Mucosa of rectum (tissue), 2 donors: ENCODE results near the gene HCAR1.
A peak's percentile ranks its signal among the peaks of the same experiment; 100 is the strongest.
"Not testable (repeated sequence)": the region's sequence is repeated elsewhere in the genome, so short reads cannot be mapped to it uniquely, and the experiment has no call there.

ENCODE experiments used
- H3K27ac ChIP-seq, 2 donors: one replicate each; pipeline ENCODE4 v1.7.0; 2013; ENCODE audit warnings: inconsistent platforms in 2 of 2, low read depth in 2 of 2, low read length in 2 of 2
- H3K27me3 ChIP-seq, 2 donors: one replicate each; pipeline ENCODE4 v1.7.0; 2013; ENCODE audit warnings: low read length in 2 of 2; ENCODE audit not compliant: control insufficient read depth in 2 of 2, insufficient read depth in 2 of 2
- H3K36me3 ChIP-seq, 2 donors: one replicate each; pipeline ENCODE4 v1.7.0; 2013; ENCODE audit warnings: low read length in 2 of 2; ENCODE audit not compliant: control insufficient read depth in 2 of 2, insufficient read depth in 2 of 2
- H3K4me1 ChIP-seq, 2 donors: one replicate each; pipeline ENCODE4 v1.7.0; 2013; ENCODE audit warnings: low read length in 2 of 2, mild to moderate bottlenecking in 1 of 2; ENCODE audit not compliant: control insufficient read depth in 2 of 2, insufficient read depth in 2 of 2
- H3K4me3 ChIP-seq, 2 donors: one replicate each; pipeline ENCODE4 v1.7.0; 2013; ENCODE audit warnings: low read length in 2 of 2
- H3K9ac ChIP-seq, 2 donors: one replicate each; pipeline ENCODE4 v1.7.0; 2013; ENCODE audit warnings: low read length in 2 of 2, low read depth in 1 of 2, mild to moderate bottlenecking in 1 of 2
- H3K9me3 ChIP-seq, 2 donors: one replicate each; pipeline ENCODE4 v1.7.0; 2013; ENCODE audit warnings: low read length in 2 of 2; ENCODE audit not compliant: control insufficient read depth in 2 of 2
- donor health status: healthy.
- donor health status: Normal muscosa, but diverticular disease.

The HCAR1 gene

GRCh38 chr12:122700038-122700710 lies 30.5 kb downstream of the HCAR1 start:
- not testable (repeated sequence) for H3K27me3 ChIP-seq, H3K36me3 ChIP-seq, H3K9me3 ChIP-seq, H3K27ac ChIP-seq, H3K9ac ChIP-seq, H3K4me3 ChIP-seq, H3K4me1 ChIP-seq

GRCh38 chr12:122696922-122697321 lies 33.7 kb downstream of the HCAR1 start:
- H3K9me3 ChIP-seq, H3K9ac ChIP-seq, H3K4me1 ChIP-seq, H3K36me3 ChIP-seq, H3K4me3 ChIP-seq, H3K27me3 ChIP-seq, H3K27ac ChIP-seq: not testable (repeated sequence)

GRCh38 chr12:122691566-122691965 lies 39.1 kb downstream of the HCAR1 start:
- Histone ChIP-seq H3K36me3 (no peaks in the 10 kb centered on the region), H3K4me3 (no peak overlapping the region), H3K9me3 (no peaks in the 10 kb centered on the region), H3K27ac (no peak overlapping the region), H3K4me1 (no peaks in the 10 kb centered on the region), H3K9ac (no peak overlapping the region), H3K27me3 (no peaks in the 10 kb centered on the region)

GRCh38 chr12:122688291-122688690 lies 42.4 kb downstream of the HCAR1 start:
- no peaks in the 10 kb centered on the region for H3K9me3 ChIP-seq
- no peaks in the 10 kb centered on the region for H3K4me1 ChIP-seq
- no peaks in the 10 kb centered on the region for H3K27me3 ChIP-seq
- H3K9ac ChIP-seq: no peak overlapping the region
- H3K36me3 ChIP-seq: no peaks in the 10 kb centered on the region
- H3K4me3 ChIP-seq: no peak overlapping the region
- peak overlapping the region in 1 of 2 donors; percentile 60 for H3K27ac ChIP-seq

GRCh38 chr12:122687086-122687485 lies 43.6 kb downstream of the HCAR1 start:
- H3K4me3 ChIP-seq: no peak overlapping the region
- no peak overlapping the region for H3K27ac ChIP-seq
- no peaks in the 10 kb centered on the region for H3K27me3 ChIP-seq
- no peaks in the 10 kb centered on the region for H3K9me3 ChIP-seq
- H3K4me1 ChIP-seq: no peaks in the 10 kb centered on the region
- no peaks in the 10 kb centered on the region for H3K36me3 ChIP-seq
- no peak overlapping the region for H3K9ac ChIP-seq

GRCh38 chr12:122686538-122686937 lies 44.1 kb downstream of the HCAR1 start:
- no peaks in the 10 kb centered on the region for H3K4me1 ChIP-seq
- H3K27me3 ChIP-seq: no peaks in the 10 kb centered on the region
- peaks cover 0 to 2% of the 10 kb centered on the region in 2 donors for H3K9me3 ChIP-seq
- no peak overlapping the region for H3K9ac ChIP-seq
- no peak overlapping the region for H3K27ac ChIP-seq
- H3K36me3 ChIP-seq: no peaks in the 10 kb centered on the region
- H3K4me3 ChIP-seq: no peak overlapping the region

GRCh38 chr12:122684297-122684813 lies 46.3 kb downstream of the HCAR1 start:
- no peaks in the 10 kb centered on the region for H3K36me3 ChIP-seq
- no peaks in the 10 kb centered on the region for H3K27me3 ChIP-seq
- H3K9ac ChIP-seq: no peak overlapping the region
- no peaks in the 10 kb centered on the region for H3K4me1 ChIP-seq
- no peak overlapping the region for H3K27ac ChIP-seq
- H3K9me3 ChIP-seq: peaks cover 0 to 2% of the 10 kb centered on the region in 2 donors
- H3K4me3 ChIP-seq: no peak overlapping the region

GRCh38 chr12:122681814-122682213 lies 48.8 kb downstream of the HCAR1 start:
- H3K4me3 ChIP-seq: no peak overlapping the region
- H3K27ac ChIP-seq: no peak overlapping the region
- H3K9me3 ChIP-seq: peaks cover 0 to 2% of the 10 kb centered on the region in 2 donors
- no peak overlapping the region for H3K9ac ChIP-seq
- no peaks in the 10 kb centered on the region for H3K36me3 ChIP-seq
- H3K27me3 ChIP-seq: no peaks in the 10 kb centered on the region
- no peaks in the 10 kb centered on the region for H3K4me1 ChIP-seq

GRCh38 chr12:122680989-122681388 lies 49.7 kb downstream of the HCAR1 start:
- not testable (repeated sequence) for H3K9ac ChIP-seq, H3K9me3 ChIP-seq, H3K4me3 ChIP-seq, H3K4me1 ChIP-seq, H3K36me3 ChIP-seq, H3K27ac ChIP-seq, H3K27me3 ChIP-seq

- H3K27ac ChIP-seq, H3K4me1 ChIP-seq, H3K36me3 ChIP-seq, H3K27me3 ChIP-seq, H3K9me3 ChIP-seq, H3K9ac ChIP-seq, H3K4me3 ChIP-seq: not testable (repeated sequence)
These were observed 53.9 kb downstream of the HCAR1 start for GRCh38 chr12:122676781-122677180.
